K562 (cell line): Measurements from ENCODE around the gene GGNBP2.
A peak's percentile ranks its signal among the peaks of the same experiment; 100 is the strongest.

Source experiments
- CEBPB ChIP-seq: fragments of 450-650 bp; IDR thresholded peaks from 2 replicates; pipeline ENCODE4 v1.6.1; 2016; ENCODE audit warnings: missing genetic modification characterization, missing compliant biosample characterization
- CTCF ChIP-seq, 3 experiments: IDR thresholded peaks in 2 of 3; conservative IDR thresholded peaks in 1 of 3; 2 replicates each; pipeline ENCODE4 v1.5.1; 2011 to 2012; ENCODE audit warnings: low read length in 3 of 3, mild to moderate bottlenecking in 3 of 3, control low read depth in 2 of 3, improper control_type of control experiment in 1 of 3, inconsistent platforms in 1 of 3, low read depth in 1 of 3, mixed read lengths in 1 of 3, moderate library complexity in 1 of 3; ENCODE audit not compliant: insufficient read depth in 2 of 3
- GABPA ChIP-seq: fragments of 200-800 bp; sonication (Bioruptor generic); conservative IDR thresholded peaks from 2 replicates; pipeline ENCODE4 v1.6.1; 2016; ENCODE audit warnings: low read depth, missing genetic modification characterization, missing compliant biosample characterization
- HDAC6 ChIP-seq: IDR thresholded peaks from 2 replicates; pipeline ENCODE4 v1.6.1; 2012; ENCODE audit warnings: low read depth, mild to moderate bottlenecking, control low read depth, inconsistent platforms, low read length, moderate library complexity
- KDM5B ChIP-seq: fragments of 200-600 bp; sonication (generic); IDR thresholded peaks from 2 replicates; pipeline ENCODE4 v1.6.1; 2012; ENCODE audit warnings: low read depth, mild to moderate bottlenecking, moderate library complexity, low read length, control low read depth, inconsistent platforms; ENCODE audit not compliant: insufficient replicate concordance
- NCOA2 ChIP-seq, 2 experiments: fragments of 450-650 bp; IDR thresholded peaks; 2 replicates each; pipeline ENCODE4 v1.6.1; 2018; ENCODE audit warnings: mild to moderate bottlenecking in 2 of 2, moderate library complexity in 1 of 2; ENCODE audit not compliant: partially characterized antibody in 2 of 2
- POLR2A ChIP-seq: fragments of 450-650 bp; conservative IDR thresholded peaks from 2 replicates; pipeline ENCODE4 v1.6.1; 2016
- TAF1 ChIP-seq: IDR thresholded peaks from 2 replicates; pipeline ENCODE4 v1.6.1; 2011; ENCODE audit warnings: mild to moderate bottlenecking, low read length, moderate library complexity; ENCODE audit not compliant: insufficient read depth, control insufficient read depth, severe bottlenecking; ENCODE audit errors: extremely low read depth
- ZBTB26 ChIP-seq: fragments of 450-650 bp; formaldehyde crosslinking; IDR thresholded peaks from 2 replicates; pipeline ENCODE4 v1.4.0; 2022; ENCODE audit warnings: missing genetic modification characterization
- ZFX ChIP-seq: sonication (generic); formaldehyde crosslinking; IDR thresholded peaks from 2 replicates; pipeline ENCODE4 v1.8.0; 2022; ENCODE audit warnings: mild to moderate bottlenecking, missing genetic modification reagents, moderate library complexity
- ZNF134 ChIP-seq: fragments of 250-450 bp; sonication (Bioruptor Pico); conservative IDR thresholded peaks from 2 replicates; pipeline ENCODE4 v1.4.0; 2020
- ZNF584 ChIP-seq: fragments of 200-800 bp; sonication (Bioruptor generic); IDR thresholded peaks from 2 replicates; pipeline ENCODE4 v1.6.1; 2016; ENCODE audit warnings: low read depth, mild to moderate bottlenecking, missing genetic modification characterization, missing compliant biosample characterization
- ZNF644 ChIP-seq: fragments of 200-800 bp; sonication (Bioruptor generic); IDR thresholded peaks from 2 replicates; pipeline ENCODE4 v1.6.1; 2016; ENCODE audit warnings: low read depth, missing genetic modification characterization, missing compliant biosample characterization

GRCh38 chr17:36597226-36597625 is 52.5 kb downstream of the GGNBP2 start:
- TF ChIP-seq TAF1 (no peak), NCOA2 (IDR thresholded peaks at IDR 0.05; ENCODE audit: partially characterized antibody in 2 of 2) (no peak), GABPA (tag) (no peak), KDM5B (no peak), ZFX (CRISPR knock-in tag) (no peak), CTCF (IDR thresholded peaks at IDR 0.05 in 2 of 3, conservative IDR thresholded peaks at IDR 0.05 in 1 of 3; ENCODE audit: insufficient read depth in 2 of 3, low read depth in 1 of 3, low read length in 3 of 3) (peak in 1 of 3 experiments; percentile 21; a peak in 1 of 6 replicates), HDAC6 (no peak), ZNF584 (CRISPR knock-in tag) (no peak), CEBPB (tag) (no peak), ZNF134 (CRISPR knock-in tag) (no peak), POLR2A (no peak), ZNF644 (tag) (no peak), ZBTB26 (CRISPR knock-in tag) (no peak)
